Liver (tissue), 9 donors: ENCODE data around the gene NLRP6. TPM values are rescaled to one million over a fixed set of nuclear protein-coding genes. Genes with fewer than 3 reads are reported as not detected.

Source experiments
- DNase-seq: peaks from one replicate; pipeline ENCODE4 v3.0.0-alpha.2; 2017; ENCODE audit warnings: low spot score
- H3K27ac ChIP-seq, 2 donors: one replicate each; pipeline ENCODE4 v1.7.0; 2013; ENCODE audit warnings: inconsistent platforms in 2 of 2, low read length in 2 of 2, control low read depth in 1 of 2, low read depth in 1 of 2, mild to moderate bottlenecking in 1 of 2
- H3K27me3 ChIP-seq, 4 donors: one replicate each; pipeline versions ENCODE4 v1.6.1 to v1.7.0; 2013; ENCODE audit warnings: low read length in 3 of 4, inconsistent platforms in 1 of 4, mild to moderate bottlenecking in 1 of 4, moderate library complexity in 1 of 4; ENCODE audit not compliant: control insufficient read depth in 4 of 4, insufficient read depth in 4 of 4
- H3K36me3 ChIP-seq, 4 donors: one replicate each; pipeline versions ENCODE4 v1.6.1 to v1.7.0; 2013; ENCODE audit warnings: low read length in 3 of 4, mild to moderate bottlenecking in 3 of 4, low read depth in 1 of 4, moderate library complexity in 1 of 4; ENCODE audit not compliant: control insufficient read depth in 4 of 4, insufficient read depth in 3 of 4
- H3K4me1 ChIP-seq, 4 donors: one replicate each; pipeline versions ENCODE4 v1.6.1 to v1.7.0; 2013; ENCODE audit warnings: low read length in 3 of 4, mild to moderate bottlenecking in 3 of 4, moderate library complexity in 1 of 4; ENCODE audit not compliant: control insufficient read depth in 4 of 4, insufficient read depth in 4 of 4
- H3K4me3 ChIP-seq, 3 donors: one replicate each; pipeline versions ENCODE4 v1.6.1 to v1.7.0; 2013; ENCODE audit warnings: low read length in 3 of 3, control low read depth in 1 of 3, low read depth in 1 of 3, mild to moderate bottlenecking in 1 of 3
- H3K9ac ChIP-seq, 2 donors: one replicate each; pipeline ENCODE4 v1.7.0; 2013; ENCODE audit warnings: low read length in 2 of 2, mild to moderate bottlenecking in 2 of 2, moderate library complexity in 2 of 2, control low read depth in 1 of 2, low read depth in 1 of 2
- H3K9me3 ChIP-seq, 4 donors: one replicate each; pipeline versions ENCODE4 v1.6.1 to v1.7.0; 2013; ENCODE audit warnings: low read length in 3 of 4; ENCODE audit not compliant: control insufficient read depth in 4 of 4
- EGR1 ChIP-seq, 2 donors: IDR thresholded peaks; 2 replicates each; pipeline ENCODE4 v1.6.1; 2016 to 2018; ENCODE audit warnings: antibody characterized with exemption in 2 of 2, low read depth in 2 of 2
- FOXA1 ChIP-seq: IDR thresholded peaks from 2 replicates; pipeline ENCODE4 v1.6.1; 2016; ENCODE audit warnings: antibody characterized with exemption
- FOXA2 ChIP-seq: IDR thresholded peaks from 2 replicates; pipeline ENCODE4 v1.6.1; 2016; ENCODE audit warnings: antibody characterized with exemption
- GABPA ChIP-seq, 2 donors: IDR thresholded peaks in 1 of 2; conservative IDR thresholded peaks in 1 of 2; 2 replicates each; pipeline ENCODE4 v1.6.1; 2016; ENCODE audit warnings: antibody characterized with exemption in 2 of 2, mild to moderate bottlenecking in 1 of 2, moderate library complexity in 1 of 2
- HNF4A ChIP-seq, 2 donors: conservative IDR thresholded peaks; 2 replicates each; pipeline ENCODE4 v1.6.1; 2016; ENCODE audit warnings: antibody characterized with exemption in 2 of 2, mild to moderate bottlenecking in 2 of 2
- HNF4G ChIP-seq: IDR thresholded peaks from 2 replicates; pipeline ENCODE4 v1.6.1; 2016; ENCODE audit warnings: antibody characterized with exemption
- JUND ChIP-seq, 2 donors: IDR thresholded peaks; 2 replicates each; pipeline ENCODE4 v1.6.1; 2016; ENCODE audit warnings: antibody characterized with exemption in 2 of 2
- NR2F2 ChIP-seq: IDR thresholded peaks from 2 replicates; pipeline ENCODE4 v1.6.1; 2016; ENCODE audit warnings: antibody characterized with exemption
- RAD21 ChIP-seq, 2 donors: IDR thresholded peaks; 2 replicates each; pipeline ENCODE4 v1.6.1; 2016; ENCODE audit warnings: antibody characterized with exemption in 2 of 2, mild to moderate bottlenecking in 2 of 2
- RXRA ChIP-seq, 2 donors: IDR thresholded peaks; 2 replicates each; pipeline ENCODE4 v1.6.1; 2017 to 2018; ENCODE audit warnings: antibody characterized with exemption in 2 of 2, mild to moderate bottlenecking in 1 of 2
- SP1 ChIP-seq: IDR thresholded peaks from 2 replicates; pipeline ENCODE4 v1.6.1; 2018; ENCODE audit warnings: antibody characterized with exemption, mild to moderate bottlenecking
- TAF1 ChIP-seq: conservative IDR thresholded peaks from 2 replicates; pipeline ENCODE4 v1.6.1; 2016; ENCODE audit warnings: antibody characterized with exemption, mild to moderate bottlenecking
- YY1 ChIP-seq: IDR thresholded peaks from 2 replicates; pipeline ENCODE4 v1.6.1; 2016; ENCODE audit warnings: antibody characterized with exemption, mild to moderate bottlenecking
- WGBS: extraction: QIAGEN DNeasy Blood & Tissue Kit; methylation state at CpG from one replicate; pipeline ENCODE4 v1.1.7; 2013; 5-methylcytosine and 5-hydroxymethylcytosine counted together
- polyA plus RNA-seq, 2 donors: library from polyadenylated mRNA; stranded (reverse) in 1 of 2; unstranded in 1 of 2; fragments of 200-250 nt in 1 of 2; fragments of >200 nt in 1 of 2; fragmentation: Nextera tagmentation in 1 of 2; extraction: Ambion mirVana in 1 of 2; gene quantifications; one replicate each; pipeline versions ENCODE4 v1.2.1 to v1.2.3, GENCODE V29; 2013 to 2015
- total RNA-seq, 2 donors: library from RNA; depleted of rRNA; stranded (reverse); fragments of >200 nt; gene quantifications; one replicate each; pipeline ENCODE4 v1.2.3, GENCODE V29; 2014
- TF ChIP-seq, protein P1 (sequence below): fragments of 150-350 bp; IDR thresholded peaks from 2 replicates; pipeline ENCODE4 v1.5.1; 2017; ENCODE audit warnings: improper control_type of control experiment, low read depth, low read length; ENCODE audit not compliant: missing input control
- TF ChIP-seq, protein P2 (sequence below): IDR thresholded peaks from 2 replicates; pipeline ENCODE4 v1.6.1; 2016; ENCODE audit warnings: antibody characterized with exemption
- TF ChIP-seq, protein P3 (sequence below): IDR thresholded peaks from 2 replicates; pipeline ENCODE4 v1.6.1; 2016; ENCODE audit warnings: antibody characterized with exemption
- TF ChIP-seq, protein P4 (sequence below): IDR thresholded peaks from 2 replicates; pipeline ENCODE4 v1.6.1; 2016; ENCODE audit warnings: antibody characterized with exemption
- TF ChIP-seq, protein P5 (sequence below): IDR thresholded peaks from 2 replicates; pipeline ENCODE4 v1.6.1; 2016; ENCODE audit warnings: antibody characterized with exemption, mild to moderate bottlenecking
- donor health status: healthy.
- donor health status: healthy.
- donor health status: healthy.
- donor health status: healthy.
- donor health status: healthy.

NLRP6 gene
- total and polyA plus RNA-seq, 4 donors: 0.05 to 5.7 (median 0.97) TPM

DNA sequence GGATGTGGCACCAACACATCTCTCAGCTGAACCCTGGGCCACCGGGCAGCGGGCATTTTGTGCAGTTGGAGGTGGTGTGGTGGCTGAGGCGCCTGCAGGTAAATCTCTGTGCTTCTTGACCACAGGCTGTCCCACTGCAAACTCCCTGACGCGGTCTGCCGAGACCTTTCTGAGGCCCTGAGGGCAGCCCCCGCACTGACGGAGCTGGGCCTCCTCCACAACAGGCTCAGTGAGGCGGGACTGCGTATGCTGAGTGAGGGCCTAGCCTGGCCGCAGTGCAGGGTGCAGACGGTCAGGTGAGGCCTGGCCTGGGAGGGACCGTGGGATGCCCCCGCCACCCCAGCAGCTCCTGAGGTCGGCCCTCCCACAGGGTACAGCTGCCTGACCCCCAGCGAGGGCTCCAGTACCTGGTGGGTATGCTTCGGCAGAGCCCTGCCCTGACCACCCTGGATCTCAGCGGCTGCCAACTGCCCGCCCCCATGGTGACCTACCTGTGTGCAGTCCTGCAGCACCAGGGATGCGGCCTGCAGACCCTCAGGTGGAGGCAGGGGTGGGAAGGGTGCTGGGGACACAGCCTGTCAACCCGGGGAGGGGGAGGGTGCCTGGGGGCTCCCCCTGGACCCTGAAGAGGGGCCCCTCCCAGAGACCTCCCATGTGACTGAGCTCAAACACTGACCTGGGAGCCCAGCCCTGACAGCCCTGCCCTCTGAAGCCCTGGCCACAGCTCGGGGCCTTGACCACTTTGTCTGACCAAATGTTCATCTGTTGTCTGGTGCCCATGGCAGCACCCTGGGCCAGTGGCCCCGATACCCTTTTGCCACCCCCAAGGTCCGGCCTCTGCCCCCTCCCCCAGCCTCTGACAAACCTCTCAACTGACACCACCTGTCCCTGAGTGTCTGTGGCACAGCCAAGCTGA lies 6.2 kb downstream of the NLRP6 start:
- Histone ChIP-seq H3K36me3 (no peaks in the 10 kb centered on the region), H3K4me1 (peaks cover 5 to 41% (median 28%) of the 10 kb centered on the region in 4 donors), H3K9me3 (no peaks in the 10 kb centered on the region), H3K9ac (no peak overlapping the region), H3K27ac (no peak overlapping the region), H3K27me3 (no peaks in the 10 kb centered on the region), H3K4me3 (no peak overlapping the region)
- TF ChIP-seq YY1 (no peak), HNF4G (no peak), JUND (IDR thresholded peaks at IDR 0.05) (no peak), FOXA2 (no peak), RAD21 (IDR thresholded peaks at IDR 0.05) (no peak), HNF4A (conservative IDR thresholded peaks at IDR 0.05) (no peak), GABPA (IDR thresholded peaks at IDR 0.05 in 1 of 2, conservative IDR thresholded peaks at IDR 0.05 in 1 of 2) (no peak), TAF1 (no peak), SP1 (no peak), NR2F2 (no peak), EGR1 (IDR thresholded peaks at IDR 0.05; ENCODE audit: low read depth in 2 of 2) (no peak), RXRA (IDR thresholded peaks at IDR 0.05) (no peak), FOXA1 (no peak)
- TF ChIP-seq, protein P1, sequence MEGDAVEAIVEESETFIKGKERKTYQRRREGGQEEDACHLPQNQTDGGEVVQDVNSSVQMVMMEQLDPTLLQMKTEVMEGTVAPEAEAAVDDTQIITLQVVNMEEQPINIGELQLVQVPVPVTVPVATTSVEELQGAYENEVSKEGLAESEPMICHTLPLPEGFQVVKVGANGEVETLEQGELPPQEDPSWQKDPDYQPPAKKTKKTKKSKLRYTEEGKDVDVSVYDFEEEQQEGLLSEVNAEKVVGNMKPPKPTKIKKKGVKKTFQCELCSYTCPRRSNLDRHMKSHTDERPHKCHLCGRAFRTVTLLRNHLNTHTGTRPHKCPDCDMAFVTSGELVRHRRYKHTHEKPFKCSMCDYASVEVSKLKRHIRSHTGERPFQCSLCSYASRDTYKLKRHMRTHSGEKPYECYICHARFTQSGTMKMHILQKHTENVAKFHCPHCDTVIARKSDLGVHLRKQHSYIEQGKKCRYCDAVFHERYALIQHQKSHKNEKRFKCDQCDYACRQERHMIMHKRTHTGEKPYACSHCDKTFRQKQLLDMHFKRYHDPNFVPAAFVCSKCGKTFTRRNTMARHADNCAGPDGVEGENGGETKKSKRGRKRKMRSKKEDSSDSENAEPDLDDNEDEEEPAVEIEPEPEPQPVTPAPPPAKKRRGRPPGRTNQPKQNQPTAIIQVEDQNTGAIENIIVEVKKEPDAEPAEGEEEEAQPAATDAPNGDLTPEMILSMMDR: no peak
- TF ChIP-seq, protein P2, sequence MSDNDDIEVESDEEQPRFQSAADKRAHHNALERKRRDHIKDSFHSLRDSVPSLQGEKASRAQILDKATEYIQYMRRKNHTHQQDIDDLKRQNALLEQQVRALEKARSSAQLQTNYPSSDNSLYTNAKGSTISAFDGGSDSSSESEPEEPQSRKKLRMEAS: no peak
- TF ChIP-seq, protein P3, sequence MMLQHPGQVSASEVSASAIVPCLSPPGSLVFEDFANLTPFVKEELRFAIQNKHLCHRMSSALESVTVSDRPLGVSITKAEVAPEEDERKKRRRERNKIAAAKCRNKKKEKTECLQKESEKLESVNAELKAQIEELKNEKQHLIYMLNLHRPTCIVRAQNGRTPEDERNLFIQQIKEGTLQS: no peak
- TF ChIP-seq, protein P4, sequence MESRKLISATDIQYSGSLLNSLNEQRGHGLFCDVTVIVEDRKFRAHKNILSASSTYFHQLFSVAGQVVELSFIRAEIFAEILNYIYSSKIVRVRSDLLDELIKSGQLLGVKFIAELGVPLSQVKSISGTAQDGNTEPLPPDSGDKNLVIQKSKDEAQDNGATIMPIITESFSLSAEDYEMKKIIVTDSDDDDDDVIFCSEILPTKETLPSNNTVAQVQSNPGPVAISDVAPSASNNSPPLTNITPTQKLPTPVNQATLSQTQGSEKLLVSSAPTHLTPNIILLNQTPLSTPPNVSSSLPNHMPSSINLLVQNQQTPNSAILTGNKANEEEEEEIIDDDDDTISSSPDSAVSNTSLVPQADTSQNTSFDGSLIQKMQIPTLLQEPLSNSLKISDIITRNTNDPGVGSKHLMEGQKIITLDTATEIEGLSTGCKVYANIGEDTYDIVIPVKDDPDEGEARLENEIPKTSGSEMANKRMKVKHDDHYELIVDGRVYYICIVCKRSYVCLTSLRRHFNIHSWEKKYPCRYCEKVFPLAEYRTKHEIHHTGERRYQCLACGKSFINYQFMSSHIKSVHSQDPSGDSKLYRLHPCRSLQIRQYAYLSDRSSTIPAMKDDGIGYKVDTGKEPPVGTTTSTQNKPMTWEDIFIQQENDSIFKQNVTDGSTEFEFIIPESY: no peak
- TF ChIP-seq, protein P5, sequence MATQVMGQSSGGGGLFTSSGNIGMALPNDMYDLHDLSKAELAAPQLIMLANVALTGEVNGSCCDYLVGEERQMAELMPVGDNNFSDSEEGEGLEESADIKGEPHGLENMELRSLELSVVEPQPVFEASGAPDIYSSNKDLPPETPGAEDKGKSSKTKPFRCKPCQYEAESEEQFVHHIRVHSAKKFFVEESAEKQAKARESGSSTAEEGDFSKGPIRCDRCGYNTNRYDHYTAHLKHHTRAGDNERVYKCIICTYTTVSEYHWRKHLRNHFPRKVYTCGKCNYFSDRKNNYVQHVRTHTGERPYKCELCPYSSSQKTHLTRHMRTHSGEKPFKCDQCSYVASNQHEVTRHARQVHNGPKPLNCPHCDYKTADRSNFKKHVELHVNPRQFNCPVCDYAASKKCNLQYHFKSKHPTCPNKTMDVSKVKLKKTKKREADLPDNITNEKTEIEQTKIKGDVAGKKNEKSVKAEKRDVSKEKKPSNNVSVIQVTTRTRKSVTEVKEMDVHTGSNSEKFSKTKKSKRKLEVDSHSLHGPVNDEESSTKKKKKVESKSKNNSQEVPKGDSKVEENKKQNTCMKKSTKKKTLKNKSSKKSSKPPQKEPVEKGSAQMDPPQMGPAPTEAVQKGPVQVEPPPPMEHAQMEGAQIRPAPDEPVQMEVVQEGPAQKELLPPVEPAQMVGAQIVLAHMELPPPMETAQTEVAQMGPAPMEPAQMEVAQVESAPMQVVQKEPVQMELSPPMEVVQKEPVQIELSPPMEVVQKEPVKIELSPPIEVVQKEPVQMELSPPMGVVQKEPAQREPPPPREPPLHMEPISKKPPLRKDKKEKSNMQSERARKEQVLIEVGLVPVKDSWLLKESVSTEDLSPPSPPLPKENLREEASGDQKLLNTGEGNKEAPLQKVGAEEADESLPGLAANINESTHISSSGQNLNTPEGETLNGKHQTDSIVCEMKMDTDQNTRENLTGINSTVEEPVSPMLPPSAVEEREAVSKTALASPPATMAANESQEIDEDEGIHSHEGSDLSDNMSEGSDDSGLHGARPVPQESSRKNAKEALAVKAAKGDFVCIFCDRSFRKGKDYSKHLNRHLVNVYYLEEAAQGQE: no peak
- 91% methylated on average over 24 of the region's 24 CpGs for WGBS
- DNase-seq: no peak
